ENCODE measurements around the gene ZNF324.
"Not testable (repeated sequence)": the region's sequence is repeated elsewhere in the genome, so short reads cannot be mapped to it uniquely, and the experiment has no call there.

ZNF324 gene

DNA sequence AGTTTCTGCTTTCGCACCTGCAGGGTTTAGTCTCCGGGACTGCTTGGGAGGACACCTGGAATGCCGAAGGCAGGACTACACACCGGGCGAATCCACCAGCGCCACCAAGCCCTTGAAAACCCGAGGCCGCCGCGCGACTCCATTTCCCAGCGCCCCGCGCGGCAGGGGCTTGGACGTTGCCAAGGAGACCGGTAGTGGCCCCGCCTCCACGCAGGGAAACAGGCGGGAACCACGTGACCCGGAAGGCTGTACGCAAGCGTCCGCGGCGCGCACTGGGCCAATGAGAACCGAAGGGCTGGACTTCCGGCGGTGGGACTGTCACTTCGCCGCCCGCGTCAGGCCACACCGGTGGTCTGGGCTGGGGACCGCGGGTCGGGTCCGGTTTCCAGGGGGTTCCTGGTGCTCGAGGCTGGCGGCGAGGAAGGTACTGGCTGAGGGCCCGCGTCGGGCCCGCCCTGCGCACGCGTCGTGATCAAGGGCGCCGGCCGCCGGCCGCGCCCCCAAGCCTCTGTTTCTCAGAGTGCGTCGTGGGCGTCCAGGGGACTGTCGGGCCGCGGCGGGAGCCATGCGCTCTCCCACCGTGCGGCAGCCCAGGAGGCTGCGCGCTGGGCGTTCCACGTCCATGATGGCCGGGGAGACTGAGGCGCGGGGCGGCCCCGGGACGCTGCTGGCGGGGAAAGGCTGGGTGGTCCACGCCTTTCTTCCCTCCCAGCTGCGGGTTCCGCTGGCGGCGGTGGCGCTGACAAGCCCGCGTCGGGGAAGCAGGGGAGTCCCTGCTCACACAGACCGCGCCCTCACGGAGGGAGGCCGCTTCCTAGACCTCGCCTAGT lies at the start of gene ZNF324:
TSS of gene ZNF324 (plus strand) at position 321 of the 830 bp plus-strand sequence. CDS start 2,106 bp downstream, outside the sequence.
- DNase-seq, result peak; percentile 97

DNA sequence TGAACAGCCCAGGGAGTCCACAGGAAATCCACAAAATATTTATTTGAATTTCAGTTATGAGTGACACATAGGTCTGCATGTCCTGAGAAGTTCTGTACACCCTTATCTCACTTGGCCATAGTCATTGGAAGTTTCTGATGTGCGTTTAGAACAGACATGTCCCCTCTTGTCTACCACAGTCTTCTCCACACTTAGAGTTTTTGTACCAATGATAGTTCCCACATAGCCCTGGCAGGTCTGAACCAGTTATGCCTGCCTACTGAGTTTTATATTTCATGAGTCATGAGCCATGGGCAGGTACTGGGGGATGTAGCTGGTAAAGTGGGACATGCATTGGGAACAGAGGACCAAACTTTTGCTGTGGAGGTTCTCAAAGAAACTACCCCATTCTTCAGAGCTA lies 38.3 kb upstream of the ZNF324 start:
- DNase-seq, result no peak

DNA sequence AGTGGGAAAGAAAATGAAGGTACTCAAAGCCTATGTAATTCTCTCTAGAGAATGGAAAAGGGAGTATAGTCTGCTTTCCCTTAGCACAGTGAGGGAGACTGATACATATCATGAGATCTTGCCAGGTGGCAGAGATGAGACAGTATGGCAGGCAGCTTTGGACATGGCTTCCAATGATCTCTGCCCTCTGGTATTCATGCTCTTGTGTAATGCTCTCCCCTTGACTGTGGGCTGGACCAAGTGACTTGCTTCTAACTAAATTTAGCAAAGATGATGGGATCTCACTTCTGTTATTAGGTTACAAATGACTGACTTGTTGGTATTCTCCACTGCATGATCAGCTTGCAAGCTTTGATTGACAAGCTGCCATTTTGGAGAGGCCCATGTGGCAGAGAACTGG lies 37.1 kb upstream of the ZNF324 start:
- no peak for DNase-seq

DNA sequence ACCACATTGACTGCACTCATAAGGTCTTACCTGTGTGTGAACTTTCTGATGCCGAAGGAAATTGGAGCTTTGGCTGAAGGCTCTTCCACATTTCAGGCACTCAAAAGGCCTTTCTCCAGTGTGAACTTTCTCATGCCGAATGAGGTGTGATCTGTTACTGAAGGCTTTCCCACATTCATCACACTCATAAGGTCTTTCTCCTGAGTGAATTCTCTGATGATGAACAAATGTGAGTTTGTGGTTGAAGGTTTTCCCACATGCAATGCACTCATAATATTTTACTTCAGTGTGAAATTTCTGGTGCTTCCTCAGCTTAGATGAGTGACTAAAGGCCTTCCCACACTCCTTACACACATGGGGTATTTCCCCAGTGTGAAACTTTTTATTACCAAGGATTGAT lies 32.7 kb upstream of the ZNF324 start:
- no peak for DNase-seq

DNA sequence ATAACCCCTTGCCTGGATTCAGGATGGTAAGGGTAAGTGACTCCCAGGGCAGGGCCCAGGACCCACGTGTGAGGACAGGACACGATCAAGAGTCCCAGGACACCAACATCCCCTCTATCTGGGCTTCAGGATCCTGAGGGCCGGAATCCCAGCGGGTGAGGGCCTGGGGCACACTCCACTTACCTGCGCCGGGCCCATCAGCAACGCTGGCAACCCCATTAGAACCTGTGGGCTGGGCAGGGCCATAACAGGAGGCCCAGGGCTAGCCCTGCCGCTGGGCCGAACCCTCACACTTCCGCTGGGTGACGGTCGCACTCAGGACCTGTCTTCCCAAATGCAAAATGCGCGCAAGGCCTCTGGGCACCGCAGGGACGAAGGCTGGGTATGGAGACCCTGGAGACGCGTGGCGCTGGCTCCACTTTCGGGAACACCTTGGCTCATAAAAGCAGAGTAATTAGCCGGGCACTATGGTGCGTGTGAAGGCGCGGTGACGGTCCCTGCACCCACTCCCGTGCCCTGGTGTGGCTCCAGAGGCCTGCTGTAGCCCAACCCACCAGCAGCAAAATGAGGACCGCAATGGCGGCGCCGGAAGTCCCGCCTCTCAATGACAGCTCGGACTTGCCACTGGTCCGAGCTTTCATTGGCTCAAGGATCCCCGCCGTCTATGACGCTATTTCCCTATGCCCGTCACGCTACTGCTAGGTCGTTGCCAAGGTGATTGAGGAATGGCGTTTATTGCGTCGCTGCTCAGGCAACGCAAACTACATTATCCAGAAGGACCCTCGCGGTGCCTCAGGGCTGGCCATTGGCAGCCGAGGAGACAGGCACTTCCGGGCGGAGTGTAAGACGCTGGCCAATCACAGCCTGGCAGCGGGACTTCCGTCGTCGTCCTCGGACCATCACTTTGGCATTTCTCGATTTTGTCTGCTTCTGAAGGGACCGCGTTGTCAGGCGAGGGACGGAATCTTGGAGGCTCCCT lies 27.0 kb upstream of the ZNF324 start, which contains the start of gene ZNF132:
TSS of gene ZNF132 (minus strand) at position 578 of the 979 bp plus-strand sequence. CDS start at position 246, 332 bp downstream.
- DNase-seq, result peak; percentile 91

DNA sequence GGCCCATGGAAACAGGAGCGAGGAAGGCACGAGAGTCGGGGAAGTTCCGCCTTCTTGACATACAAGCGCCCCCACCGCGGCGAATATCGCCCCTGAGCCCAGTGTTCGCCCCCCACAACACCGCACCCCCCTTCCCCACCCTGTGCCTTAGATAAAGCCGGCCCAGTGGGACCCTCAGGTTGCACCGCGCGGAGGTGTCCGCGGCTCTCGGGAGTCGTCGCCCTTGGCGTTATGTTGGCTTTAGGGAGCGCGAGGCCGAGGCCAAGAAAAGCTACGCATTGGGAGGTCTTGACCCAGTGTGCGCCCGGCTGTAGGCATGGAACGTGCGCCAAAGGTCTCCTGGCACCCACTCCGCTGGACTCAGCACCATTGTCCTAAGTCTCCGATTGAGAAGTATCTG lies 26.3 kb upstream of the ZNF324 start:
- no peak for DNase-seq

DNA sequence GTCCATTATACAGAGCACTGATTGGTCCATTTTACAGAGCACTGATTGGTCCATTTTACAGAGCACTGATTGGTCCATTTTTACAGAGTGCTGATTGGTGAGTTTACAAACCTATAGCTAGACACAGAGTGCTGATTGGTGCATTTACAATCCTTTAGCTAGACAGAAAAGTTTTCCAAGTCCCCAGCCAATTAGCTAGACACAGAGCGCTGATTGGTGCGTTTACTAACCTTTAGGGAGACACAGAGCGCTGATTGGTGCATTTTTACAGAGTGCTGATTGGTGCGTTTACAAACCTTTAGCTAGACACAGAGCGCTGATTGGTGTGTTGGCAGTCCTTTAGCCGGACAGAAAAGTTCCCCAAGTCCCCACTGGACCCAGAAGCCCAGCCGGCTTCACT lies 23.9 kb upstream of the ZNF324 start:
- DNase-seq, result not testable (repeated sequence)

DNA sequence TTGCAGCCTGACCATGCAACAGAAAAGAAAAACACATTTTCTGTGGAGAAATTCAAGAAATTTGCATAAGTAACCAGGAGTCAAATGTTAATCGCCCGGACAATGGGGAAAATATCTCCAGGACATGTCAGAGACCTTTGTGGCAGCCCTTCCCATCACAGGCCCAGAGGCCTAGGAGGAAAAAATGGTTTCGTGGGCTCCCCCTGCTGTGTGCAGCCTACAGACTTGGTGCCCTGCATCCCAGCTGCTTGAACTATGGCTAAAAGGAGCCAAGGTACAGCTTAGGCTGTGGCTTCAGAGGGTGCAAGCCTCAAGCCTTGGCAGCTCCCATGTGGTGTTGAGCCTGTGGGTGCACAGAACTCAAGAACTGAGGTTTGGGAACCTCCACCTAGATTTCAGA lies 18.0 kb upstream of the ZNF324 start:
- DNase-seq, result not testable (repeated sequence)

DNA sequence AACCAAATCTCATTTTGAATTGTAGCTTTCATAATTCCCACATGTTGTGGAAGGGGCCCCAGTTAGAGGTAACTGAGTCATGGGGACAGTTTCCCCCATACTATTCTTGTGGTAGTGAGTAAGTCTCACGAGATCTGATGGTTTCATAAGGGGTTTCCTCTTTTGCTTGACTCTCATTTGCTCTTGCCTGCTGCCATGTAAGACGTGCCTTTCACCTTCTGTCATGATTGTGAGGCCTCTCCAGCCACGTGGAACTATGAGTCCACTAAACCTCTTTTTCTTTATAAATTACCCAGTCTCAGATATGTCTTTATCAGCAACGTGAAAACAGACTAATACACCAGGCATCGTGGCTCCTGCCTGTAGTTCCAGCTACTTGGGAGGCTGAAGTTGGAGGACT lies 16.9 kb upstream of the ZNF324 start:
- not testable (repeated sequence) for DNase-seq

DNA sequence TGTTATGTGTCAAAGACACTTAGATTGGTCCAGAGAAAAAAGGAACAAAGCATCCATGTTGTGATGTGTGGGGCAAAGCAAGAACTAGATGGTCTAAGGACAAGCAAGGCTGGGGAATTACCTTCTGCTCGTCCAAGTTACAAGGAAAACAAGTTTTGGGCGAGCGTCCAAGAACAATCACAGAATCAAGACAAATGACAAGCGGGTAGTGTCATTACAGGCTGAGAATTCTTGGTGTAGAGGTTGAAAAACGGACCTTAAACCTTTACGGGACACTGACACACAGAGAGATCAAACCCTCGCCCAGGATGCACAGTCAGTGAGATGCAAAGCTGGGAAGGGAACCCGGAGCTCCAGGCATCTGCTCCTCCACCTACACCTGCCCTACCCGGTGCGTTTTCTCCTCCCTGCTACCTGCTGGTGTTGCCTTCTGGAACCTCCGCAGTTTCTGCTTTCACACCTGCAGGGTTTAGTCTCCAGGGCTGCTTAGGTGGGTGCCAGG lies 16.0 kb upstream of the ZNF324 start:
- DNase-seq, result no peak

DNA sequence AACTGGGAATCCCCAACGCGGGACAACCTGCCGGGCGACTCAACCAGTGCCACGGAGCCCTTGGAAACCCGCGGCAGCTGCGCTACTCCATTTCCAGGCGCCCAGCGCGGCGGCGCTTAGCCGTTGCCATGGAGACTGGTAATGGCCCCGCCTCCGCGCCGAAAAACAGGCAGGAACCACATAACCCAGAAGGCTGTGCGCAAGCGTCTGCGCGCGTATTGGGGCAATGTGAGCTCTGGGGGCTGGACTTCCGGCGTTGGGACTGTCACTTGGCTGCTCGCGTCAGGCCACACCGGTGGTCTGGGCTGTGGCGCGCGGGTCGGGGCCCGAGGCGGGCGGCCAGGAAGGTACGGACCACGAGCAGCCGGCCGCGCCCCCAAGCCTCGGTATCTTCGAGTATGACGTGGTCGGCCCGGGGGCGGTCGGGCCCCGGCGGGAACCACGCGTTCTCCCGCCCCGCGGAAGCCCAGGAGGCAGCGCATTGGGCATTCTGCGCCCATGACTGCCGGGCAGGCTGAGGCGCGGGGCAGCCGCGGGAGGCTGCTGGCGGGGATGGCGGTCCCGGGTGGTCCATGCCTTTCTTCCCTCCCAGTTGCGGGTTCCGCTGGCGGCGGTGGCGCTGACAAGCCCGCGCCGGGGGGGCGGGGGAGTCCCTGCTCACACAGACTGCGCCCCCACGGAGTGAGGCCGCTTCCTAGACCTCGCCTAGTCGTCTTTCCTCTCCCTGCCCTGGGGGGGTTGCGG lies 15.3 kb upstream of the ZNF324 start, which contains the start of gene ZNF324B:
TSS of gene ZNF324B (plus strand) at position 265 of the 744 bp plus-strand sequence. CDS start 2,080 bp downstream, outside the sequence.
- peak; percentile 97 for DNase-seq

DNA sequence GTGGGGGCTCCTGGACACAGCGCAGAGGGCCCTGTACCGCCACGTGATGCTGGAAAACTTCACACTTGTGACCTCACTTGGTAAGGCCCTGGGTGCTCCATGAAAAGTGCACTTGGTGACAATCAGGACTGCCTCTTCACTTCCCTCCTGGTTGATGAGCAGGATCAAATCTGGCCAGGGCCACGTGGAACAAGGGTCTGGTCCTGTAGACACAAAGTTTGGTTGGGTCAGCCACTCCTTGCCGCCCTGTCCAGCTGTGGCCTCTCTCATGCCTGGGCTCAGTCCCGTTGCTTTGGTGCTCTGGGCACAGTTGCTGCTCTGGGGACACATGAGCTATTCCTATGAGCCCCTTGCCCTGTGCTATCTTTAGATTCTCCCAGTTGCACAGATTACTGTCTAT lies 13.1 kb upstream of the ZNF324 start:
- DNase-seq, result no peak

DNA sequence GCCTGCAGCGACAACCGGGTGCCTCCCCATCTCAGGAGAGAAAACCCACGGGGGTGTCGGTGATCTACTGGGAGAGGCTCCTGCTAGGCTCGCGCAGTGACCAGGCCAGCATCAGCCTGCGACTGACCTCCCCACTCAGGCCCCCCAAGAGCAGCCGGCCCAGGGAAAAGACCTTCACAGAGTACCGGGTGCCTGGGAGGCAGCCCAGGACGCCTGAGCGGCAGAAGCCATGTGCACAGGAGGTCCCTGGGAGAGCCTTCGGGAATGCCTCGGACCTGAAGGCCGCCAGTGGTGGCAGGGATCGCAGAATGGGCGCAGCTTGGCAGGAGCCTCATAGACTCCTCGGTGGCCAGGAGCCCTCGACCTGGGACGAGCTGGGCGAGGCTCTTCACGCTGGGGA lies 11.6 kb upstream of the ZNF324 start:
- DNase-seq, result no peak

DNA sequence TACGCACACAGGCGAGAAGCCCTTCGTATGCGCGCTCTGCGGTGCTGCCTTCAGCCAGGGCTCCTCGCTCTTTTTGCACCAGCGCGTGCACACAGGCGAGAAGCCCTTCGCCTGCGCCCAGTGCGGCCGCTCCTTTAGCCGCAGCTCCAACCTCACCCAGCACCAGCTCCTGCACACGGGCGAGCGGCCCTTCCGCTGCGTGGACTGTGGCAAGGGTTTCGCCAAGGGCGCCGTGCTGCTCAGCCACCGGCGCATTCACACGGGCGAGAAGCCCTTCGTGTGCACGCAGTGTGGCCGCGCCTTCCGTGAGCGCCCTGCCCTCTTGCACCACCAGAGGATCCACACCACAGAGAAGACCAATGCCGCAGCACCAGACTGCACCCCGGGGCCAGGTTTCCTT lies 10.8 kb upstream of the ZNF324 start:
- no peak for DNase-seq

DNA sequence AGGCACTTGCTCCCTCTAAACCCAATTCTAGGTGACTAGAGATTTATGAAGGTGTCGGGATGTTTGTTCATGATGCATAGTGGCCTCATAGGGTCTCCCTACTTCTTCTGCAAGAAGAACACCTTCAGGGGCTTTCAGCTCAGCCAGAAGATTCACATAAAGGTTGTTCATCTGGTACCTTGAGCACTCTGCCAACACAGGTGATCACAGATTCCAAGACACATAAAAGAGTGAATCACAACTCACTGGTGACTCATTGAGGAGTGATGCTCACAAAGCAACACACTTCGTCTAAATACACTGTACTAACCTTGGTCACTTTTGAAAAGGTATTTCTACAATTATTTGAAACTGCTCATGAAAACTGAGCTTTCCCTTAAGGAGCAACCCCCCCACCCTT lies 6.8 kb upstream of the ZNF324 start:
- no peak for DNase-seq

DNA sequence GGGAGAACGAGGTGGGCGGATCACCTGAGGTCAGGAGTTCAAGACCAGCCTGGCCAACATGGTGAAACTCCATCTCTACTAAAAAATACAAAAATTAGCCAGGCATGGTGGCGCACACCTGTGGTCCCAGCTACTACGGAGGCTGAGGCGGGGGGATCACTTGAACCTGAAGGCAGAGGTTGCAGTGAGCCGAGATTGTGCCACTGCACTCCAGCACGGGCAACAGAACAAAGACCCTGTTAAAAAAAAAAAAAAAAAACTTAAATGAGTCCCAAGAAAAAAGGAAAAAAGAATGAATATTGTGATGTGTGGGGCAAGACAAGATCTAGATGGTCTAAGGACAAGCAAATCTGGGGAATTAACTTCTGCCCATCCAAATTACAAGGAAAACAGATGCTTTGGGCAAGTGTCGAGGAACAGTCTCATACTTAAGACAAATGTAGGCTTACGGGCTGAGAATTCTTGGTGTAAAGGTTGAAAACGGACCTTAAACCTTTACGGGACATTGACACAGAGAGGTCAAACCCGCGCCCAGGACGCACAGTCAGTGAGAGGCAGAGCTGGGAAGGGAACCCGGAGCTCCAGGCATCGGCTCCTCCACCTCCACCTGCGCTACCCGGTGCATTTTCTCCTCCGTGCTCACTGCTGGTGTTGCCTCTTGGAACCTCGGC lies 656 bp upstream of the ZNF324 start:
- DNase-seq, result no peak

DNA sequence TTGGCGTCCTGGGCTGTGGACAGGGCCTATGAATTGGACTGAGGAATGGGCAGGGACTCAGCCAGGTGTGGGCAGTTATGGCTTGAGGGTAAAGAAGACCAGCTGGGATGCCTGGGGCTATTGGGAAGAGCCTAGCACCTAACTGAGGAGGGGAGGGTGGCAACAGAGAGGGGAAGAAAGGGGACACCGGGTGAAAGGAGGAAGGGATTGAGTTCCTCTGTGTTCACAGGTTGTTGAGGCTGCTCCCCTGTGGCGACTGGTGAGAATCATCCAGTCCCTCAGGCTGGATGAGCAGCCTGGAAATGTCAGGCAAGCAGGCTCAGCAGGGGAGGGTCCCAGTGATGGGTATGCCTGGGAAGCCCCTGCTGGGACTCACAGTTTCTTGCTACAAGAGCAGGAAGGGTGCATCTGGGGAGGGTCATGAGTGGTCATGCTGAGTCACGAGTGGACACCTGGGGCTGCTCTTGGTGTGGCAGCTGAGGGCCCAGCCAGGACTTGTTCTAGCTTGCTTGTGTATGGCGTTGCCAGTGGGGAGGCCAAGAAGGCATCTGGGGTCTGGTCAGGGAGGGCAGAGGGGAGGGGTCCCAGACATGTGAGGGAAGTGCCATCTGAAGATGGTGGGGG lies 1.4 kb downstream of the ZNF324 start:
- DNase-seq, result no peak

DNA sequence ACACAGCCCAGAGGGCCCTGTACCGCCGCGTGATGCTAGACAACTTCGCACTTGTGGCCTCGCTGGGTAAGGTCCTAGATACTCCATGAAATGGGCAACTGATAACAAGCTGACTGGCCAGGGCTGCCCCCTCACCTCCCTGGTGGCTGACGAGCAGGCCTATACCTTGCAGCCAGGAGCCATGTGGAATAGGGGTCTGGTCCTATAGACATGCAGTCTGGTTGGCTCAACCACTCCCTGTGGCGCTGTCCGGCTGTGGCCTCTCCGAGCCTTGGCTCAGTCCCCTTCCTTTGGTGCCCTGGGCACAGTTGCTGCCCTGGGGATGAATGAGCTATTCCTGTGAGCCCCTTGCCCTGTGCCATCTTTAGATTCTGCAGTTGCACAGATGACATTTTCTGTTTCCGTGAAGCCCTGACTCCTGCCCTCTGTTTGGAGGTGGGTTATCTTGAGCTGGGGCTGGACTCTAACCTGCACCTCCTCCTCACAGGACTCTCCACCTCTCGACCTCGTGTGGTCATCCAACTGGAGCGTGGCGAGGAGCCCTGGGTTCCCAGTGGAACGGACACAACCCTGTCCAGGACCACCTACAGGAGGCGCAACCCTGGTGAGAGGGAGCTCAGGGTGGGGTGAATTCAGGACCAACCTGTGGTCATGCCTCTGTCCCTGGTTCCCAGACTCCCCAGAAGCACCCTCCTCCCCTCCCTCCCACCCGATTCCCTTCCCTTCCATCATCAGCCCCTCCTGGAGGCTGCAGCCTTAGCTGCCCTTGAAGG lies 2.5 kb downstream of the ZNF324 start:
- DNase-seq, result no peak

DNA sequence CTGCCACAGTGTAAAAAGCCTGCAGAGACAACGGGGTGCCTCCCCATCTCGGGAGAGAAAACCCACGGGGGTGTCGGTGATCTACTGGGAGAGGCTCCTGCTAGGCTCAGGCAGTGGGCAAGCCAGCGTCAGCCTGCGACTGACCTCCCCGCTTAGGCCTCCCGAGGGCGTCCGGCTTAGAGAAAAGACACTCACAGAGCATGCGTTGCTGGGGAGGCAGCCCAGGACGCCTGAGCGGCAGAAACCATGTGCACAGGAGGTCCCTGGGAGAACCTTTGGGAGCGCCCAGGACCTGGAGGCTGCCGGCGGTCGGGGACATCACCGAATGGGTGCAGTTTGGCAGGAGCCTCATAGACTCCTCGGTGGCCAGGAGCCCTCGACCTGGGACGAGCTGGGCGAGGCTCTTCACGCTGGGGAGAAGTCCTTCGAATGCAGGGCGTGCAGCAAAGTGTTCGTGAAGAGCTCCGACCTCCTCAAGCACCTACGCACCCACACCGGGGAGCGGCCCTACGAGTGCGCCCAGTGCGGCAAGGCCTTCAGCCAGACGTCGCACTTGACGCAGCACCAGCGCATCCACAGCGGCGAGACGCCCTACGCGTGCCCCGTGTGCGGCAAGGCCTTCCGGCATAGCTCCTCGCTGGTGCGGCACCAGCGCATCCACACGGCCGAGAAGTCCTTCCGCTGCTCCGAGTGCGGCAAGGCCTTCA lies 4.1 kb downstream of the ZNF324 start:
- DNase-seq, result not testable (repeated sequence)

DNA sequence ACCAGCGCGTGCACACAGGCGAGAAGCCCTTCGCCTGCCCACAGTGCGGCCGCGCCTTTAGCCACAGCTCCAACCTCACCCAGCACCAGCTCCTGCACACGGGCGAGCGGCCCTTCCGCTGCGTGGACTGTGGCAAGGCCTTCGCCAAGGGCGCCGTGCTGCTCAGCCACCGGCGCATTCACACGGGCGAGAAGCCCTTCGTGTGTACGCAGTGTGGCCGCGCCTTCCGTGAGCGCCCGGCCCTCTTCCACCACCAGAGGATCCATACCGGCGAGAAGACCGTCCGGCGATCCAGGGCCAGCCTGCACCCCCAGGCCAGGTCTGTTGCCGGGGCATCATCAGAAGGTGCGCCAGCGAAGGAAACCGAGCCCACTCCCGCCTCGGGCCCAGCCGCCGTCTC lies 4.9 kb downstream of the ZNF324 start:
- DNase-seq, result no peak
